Prostate gland (tissue), 2 donors: Measurements from ENCODE around the gene PLXDC2.

Source experiments
- POLR2AphosphoS5 ChIP-seq: sonication (generic); formaldehyde crosslinking; IDR thresholded peaks from one replicate; pipeline ENCODE4 v1.6.1; 2017; ENCODE audit warnings: antibody characterized with exemption
- TF ChIP-seq, protein P1 (sequence below), 4 experiments: fragments of 200-600 bp in 2 of 4; fragments of 450-650 bp in 2 of 4; sonication (generic) in 2 of 4; IDR thresholded peaks; 1 replicate in 3 of 4; 2 replicates in 1 of 4; pipeline ENCODE4 v1.5.1; 2016 to 2019; ENCODE audit warnings: antibody characterized with exemption in 4 of 4, mild to moderate bottlenecking in 2 of 4, moderate library complexity in 2 of 4

DNA sequence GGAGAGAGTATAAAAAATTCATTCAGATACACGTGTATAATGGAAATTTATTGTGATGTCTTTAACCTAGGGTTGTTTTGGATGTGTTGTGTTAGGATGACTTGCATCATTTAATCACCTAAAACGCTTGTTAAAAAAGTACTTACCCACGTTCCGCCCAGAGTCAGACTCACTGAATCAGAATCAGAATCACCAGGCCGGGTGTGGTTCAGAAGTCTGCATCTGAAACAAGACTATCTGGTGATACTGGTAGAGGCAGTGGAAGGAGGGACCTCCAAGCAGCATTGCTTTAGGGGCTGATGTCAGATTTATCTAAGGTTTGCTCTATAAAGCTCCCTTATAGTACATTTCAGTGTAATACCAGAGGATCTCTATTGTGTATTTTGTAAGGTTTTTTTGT, 20.5 kb upstream of the PLXDC2 start:
- no peak for TF ChIP-seq POLR2AphosphoS5
- TF ChIP-seq, protein P1, sequence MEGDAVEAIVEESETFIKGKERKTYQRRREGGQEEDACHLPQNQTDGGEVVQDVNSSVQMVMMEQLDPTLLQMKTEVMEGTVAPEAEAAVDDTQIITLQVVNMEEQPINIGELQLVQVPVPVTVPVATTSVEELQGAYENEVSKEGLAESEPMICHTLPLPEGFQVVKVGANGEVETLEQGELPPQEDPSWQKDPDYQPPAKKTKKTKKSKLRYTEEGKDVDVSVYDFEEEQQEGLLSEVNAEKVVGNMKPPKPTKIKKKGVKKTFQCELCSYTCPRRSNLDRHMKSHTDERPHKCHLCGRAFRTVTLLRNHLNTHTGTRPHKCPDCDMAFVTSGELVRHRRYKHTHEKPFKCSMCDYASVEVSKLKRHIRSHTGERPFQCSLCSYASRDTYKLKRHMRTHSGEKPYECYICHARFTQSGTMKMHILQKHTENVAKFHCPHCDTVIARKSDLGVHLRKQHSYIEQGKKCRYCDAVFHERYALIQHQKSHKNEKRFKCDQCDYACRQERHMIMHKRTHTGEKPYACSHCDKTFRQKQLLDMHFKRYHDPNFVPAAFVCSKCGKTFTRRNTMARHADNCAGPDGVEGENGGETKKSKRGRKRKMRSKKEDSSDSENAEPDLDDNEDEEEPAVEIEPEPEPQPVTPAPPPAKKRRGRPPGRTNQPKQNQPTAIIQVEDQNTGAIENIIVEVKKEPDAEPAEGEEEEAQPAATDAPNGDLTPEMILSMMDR (IDR thresholded peaks at IDR 0.05) = no peak
